HUES48 (cell line): ENCODE data around the gene TPRN.

Experiments
- H3K27ac ChIP-seq: one replicate; pipeline ENCODE4 v1.7.0; 2013; ENCODE audit warnings: low read depth, low read length, inconsistent platforms
- H3K27me3 ChIP-seq: 2 replicates; pipeline ENCODE4 v1.6.1; 2013; ENCODE audit warnings: mild to moderate bottlenecking, low read length; ENCODE audit not compliant: control insufficient read depth, insufficient read depth
- H3K36me3 ChIP-seq: 2 replicates; pipeline ENCODE4 v1.6.1; 2013; ENCODE audit warnings: low read length; ENCODE audit not compliant: control insufficient read depth, insufficient read depth
- H3K4me1 ChIP-seq: 2 replicates; pipeline ENCODE4 v1.6.1; 2013; ENCODE audit warnings: mild to moderate bottlenecking, low read length; ENCODE audit not compliant: control insufficient read depth, insufficient read depth
- H3K4me3 ChIP-seq: 2 replicates; pipeline ENCODE4 v1.5.1; 2013; ENCODE audit warnings: mild to moderate bottlenecking, low read depth, low read length
- H3K9ac ChIP-seq: 2 replicates; pipeline ENCODE4 v1.6.1; 2013; ENCODE audit warnings: mild to moderate bottlenecking, low read depth, low read length, moderate library complexity
- H3K9me3 ChIP-seq: 2 replicates; pipeline ENCODE4 v1.6.1; 2013; ENCODE audit warnings: low read length; ENCODE audit not compliant: control insufficient read depth, insufficient read depth

Gene TPRN

GRCh38 chr9:137164370-137165249 lies 35.9 kb downstream of the TPRN start:
- Histone ChIP-seq H3K4me1 (no peaks in the 10 kb centered on the region; the same call in 1 of the 2 replicates), H3K27ac (no peak overlapping the region), H3K4me3 (no peak overlapping the region)

DNA sequence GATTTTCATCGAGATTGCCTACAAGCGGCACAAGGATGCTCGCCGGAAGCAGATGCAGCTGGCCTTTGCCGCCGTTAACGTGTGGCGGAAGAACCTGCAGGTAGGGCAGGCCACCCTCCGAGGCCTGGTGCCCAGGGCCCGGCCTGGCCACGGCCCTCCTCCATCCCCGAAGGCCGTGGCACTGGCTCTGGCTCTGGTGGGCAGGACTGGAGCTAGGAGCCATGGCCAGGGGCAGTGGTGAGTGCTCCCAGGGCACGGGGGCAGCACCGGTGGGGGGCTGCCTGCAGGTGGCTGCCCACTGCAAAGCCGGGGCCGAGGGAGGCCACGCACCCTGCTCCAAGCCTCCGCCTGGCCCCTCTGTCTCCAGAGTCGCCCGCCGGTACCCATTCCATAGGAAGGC lies 36.7 kb downstream of the TPRN start:
- Histone ChIP-seq H3K27ac (no peak overlapping the region), H3K27me3 (peaks cover 98% of the 10 kb centered on the region), H3K9ac (no peak overlapping the region), H3K4me1 (no peaks in the 10 kb centered on the region), H3K9me3 (no peaks in the 10 kb centered on the region), H3K4me3 (no peak overlapping the region; the same call in 1 of the 2 replicates), H3K36me3 (no peaks in the 10 kb centered on the region)

More at GRCh38 chr9:137164370-137165249, 35.9 kb downstream of the TPRN start:
- H3K9me3 ChIP-seq = no peaks in the 10 kb centered on the region
- no peak overlapping the region for H3K9ac ChIP-seq
- no peaks in the 10 kb centered on the region for H3K36me3 ChIP-seq
- peaks cover 98% of the 10 kb centered on the region for H3K27me3 ChIP-seq

- H3K9ac ChIP-seq = no peak overlapping the region
- no peaks in the 10 kb centered on the region for H3K9me3 ChIP-seq
- no peak overlapping the region for H3K27ac ChIP-seq
- no peaks in the 10 kb centered on the region for H3K4me1 ChIP-seq
- H3K36me3 ChIP-seq = no peaks in the 10 kb centered on the region
- peaks cover 97% of the 10 kb centered on the region for H3K27me3 ChIP-seq
- peak overlapping the region; percentile 37; the same call in 1 of the 2 replicates for H3K4me3 ChIP-seq
Measured at GRCh38 chr9:137163365-137163715, 37.2 kb downstream of the TPRN start.

DNA sequence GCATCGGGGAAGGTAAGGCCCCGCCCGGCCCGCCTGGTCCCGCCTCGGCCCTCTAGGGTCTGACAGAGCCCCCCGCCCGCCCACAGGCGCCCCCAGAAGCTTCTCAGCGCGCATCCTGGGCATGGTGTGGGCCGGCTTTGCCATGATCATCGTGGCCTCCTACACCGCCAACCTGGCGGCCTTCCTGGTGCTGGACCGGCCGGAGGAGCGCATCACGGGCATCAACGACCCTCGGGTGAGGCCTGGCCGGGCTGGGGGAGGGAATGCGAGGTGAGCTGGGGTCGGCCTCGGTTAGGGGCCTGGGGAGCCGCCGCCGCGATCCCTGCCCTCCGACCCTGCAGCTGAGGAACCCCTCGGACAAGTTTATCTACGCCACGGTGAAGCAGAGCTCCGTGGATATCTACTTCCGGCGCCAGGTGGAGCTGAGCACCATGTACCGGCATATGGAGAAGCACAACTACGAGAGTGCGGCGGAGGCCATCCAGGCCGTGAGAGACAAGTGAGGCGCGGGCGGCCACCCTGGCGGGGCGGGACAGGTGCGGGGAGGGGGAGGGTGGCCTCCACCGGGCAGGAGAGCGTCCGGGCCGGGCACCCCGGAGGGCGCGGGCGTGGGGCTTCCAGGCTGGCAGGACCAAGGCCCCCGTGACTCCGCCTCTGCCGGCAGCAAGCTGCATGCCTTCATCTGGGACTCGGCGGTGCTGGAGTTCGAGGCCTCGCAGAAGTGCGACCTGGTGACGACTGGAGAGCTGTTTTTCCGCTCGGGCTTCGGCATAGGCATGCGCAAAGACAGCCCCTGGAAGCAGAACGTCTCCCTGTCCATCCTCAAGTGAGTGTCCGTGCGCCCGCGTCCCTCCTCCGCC lies 37.8 kb downstream of the TPRN start:
- Histone ChIP-seq H3K9me3 (no peaks in the 10 kb centered on the region), H3K36me3 (no peaks in the 10 kb centered on the region), H3K4me3 (peak overlapping the region; percentile 37), H3K27ac (no peak overlapping the region), H3K27me3 (peaks cover 97% of the 10 kb centered on the region), H3K4me1 (no peaks in the 10 kb centered on the region), H3K9ac (no peak overlapping the region)

DNA sequence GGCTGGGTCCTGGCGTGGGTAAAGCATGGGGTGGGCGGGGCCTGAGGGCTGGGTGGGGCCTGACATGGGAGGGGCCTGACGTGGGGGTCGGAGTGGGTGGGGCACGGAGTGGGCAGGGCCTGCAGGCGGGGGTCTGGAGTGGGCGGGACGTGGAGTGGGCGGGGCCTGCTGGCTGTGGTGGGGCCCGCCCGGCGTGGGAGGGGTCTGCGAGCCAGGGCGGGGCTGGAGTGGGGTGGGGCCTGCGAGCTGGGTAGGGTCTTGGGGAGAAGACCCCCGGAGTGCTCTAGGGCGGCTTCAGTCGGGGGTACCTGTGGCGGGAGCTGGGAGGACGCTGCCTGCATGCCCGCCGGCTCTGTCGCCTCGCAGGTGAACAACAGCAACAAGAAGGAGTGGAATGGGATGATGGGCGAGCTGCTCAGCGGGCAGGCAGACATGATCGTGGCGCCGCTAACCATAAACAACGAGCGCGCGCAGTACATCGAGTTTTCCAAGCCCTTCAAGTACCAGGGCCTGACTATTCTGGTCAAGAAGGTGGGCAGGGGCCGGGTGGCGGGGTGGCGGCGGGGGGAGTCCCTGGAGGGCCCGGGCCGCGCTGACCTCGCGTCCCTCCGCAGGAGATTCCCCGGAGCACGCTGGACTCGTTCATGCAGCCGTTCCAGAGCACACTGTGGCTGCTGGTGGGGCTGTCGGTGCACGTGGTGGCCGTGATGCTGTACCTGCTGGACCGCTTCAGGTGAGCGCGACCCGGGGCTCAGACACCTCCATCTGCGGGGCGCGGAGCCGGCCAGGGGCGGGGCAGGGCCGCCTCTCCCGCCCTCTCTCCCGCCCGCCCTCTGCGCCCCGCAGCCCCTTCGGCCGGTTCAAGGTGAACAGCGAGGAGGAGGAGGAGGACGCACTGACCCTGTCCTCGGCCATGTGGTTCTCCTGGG lies 38.7 kb downstream of the TPRN start:
- Histone ChIP-seq H3K9ac (no peak overlapping the region), H3K27me3 (peaks cover 95% of the 10 kb centered on the region), H3K4me3 (peak overlapping the region; percentile 37), H3K36me3 (no peaks in the 10 kb centered on the region), H3K27ac (no peak overlapping the region), H3K4me1 (no peaks in the 10 kb centered on the region), H3K9me3 (no peaks in the 10 kb centered on the region)

GRCh38 chr9:137160716-137161557 lies 39.6 kb downstream of the TPRN start:
- no peaks in the 10 kb centered on the region for H3K4me1 ChIP-seq
- no peak overlapping the region for H3K4me3 ChIP-seq
- H3K27ac ChIP-seq = no peak overlapping the region
- H3K36me3 ChIP-seq = no peaks in the 10 kb centered on the region
- no peak overlapping the region for H3K9ac ChIP-seq
- H3K9me3 ChIP-seq = no peaks in the 10 kb centered on the region
- H3K27me3 ChIP-seq = peaks cover 95% of the 10 kb centered on the region

GRCh38 chr9:137160054-137160425 lies 40.5 kb downstream of the TPRN start:
- Histone ChIP-seq H3K4me1 (no peaks in the 10 kb centered on the region), H3K27me3 (peaks cover 96% of the 10 kb centered on the region)

GRCh38 chr9:137159105-137160053 lies 41.2 kb downstream of the TPRN start:
- no peak overlapping the region for H3K4me3 ChIP-seq
- H3K36me3 ChIP-seq = no peaks in the 10 kb centered on the region
- H3K27ac ChIP-seq = no peak overlapping the region
- no peak overlapping the region for H3K9ac ChIP-seq
- no peaks in the 10 kb centered on the region for H3K9me3 ChIP-seq
- no peaks in the 10 kb centered on the region for H3K4me1 ChIP-seq
- peaks cover 94% of the 10 kb centered on the region for H3K27me3 ChIP-seq

More at GRCh38 chr9:137160054-137160425, 40.5 kb downstream of the TPRN start:
- no peak overlapping the region for H3K27ac ChIP-seq
- no peak overlapping the region for H3K4me3 ChIP-seq
- H3K36me3 ChIP-seq = no peaks in the 10 kb centered on the region
- no peaks in the 10 kb centered on the region for H3K9me3 ChIP-seq
- H3K9ac ChIP-seq = no peak overlapping the region

DNA sequence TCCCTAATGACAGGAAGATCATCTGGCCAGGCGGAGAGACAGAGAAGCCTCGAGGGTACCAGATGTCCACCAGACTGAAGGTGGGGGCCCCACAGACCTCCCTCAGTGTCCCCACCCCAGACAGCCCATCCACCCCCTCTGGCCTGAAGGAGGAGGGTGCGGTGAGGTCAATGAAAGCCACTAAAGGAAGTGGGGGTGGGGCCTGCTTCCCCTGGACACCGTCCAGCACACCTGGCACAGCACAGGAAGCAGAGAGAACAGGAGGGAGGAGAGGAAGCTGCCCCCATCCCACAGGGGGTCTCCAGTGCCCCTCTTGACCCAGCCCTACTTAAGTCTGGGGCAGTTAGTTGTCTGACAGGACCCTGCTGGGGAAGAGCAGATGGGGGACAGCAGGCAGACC lies 41.9 kb downstream of the TPRN start:
- H3K4me1 ChIP-seq = no peaks in the 10 kb centered on the region
- H3K27me3 ChIP-seq = peaks cover 87% of the 10 kb centered on the region
- H3K36me3 ChIP-seq = no peaks in the 10 kb centered on the region
- no peak overlapping the region for H3K4me3 ChIP-seq
- H3K9ac ChIP-seq = no peak overlapping the region
- H3K27ac ChIP-seq = no peak overlapping the region
- no peaks in the 10 kb centered on the region for H3K9me3 ChIP-seq
